Measurements from ENCODE around the gene PPP1R3E.

The PPP1R3E gene, protein sequence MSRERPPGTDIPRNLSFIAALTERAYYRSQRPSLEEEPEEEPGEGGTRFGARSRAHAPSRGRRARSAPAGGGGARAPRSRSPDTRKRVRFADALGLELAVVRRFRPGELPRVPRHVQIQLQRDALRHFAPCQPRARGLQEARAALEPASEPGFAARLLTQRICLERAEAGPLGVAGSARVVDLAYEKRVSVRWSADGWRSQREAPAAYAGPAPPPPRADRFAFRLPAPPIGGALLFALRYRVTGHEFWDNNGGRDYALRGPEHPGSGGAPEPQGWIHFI

GRCh38 chr14:23302290-23303225 is at the start of gene PPP1R3E:
Gene PPP1R3E (minus strand): TSS chr14:23302859. CDS start chr14:23302576, 283 bp downstream.
- in situ Hi-C loops (cut with HindIII; ENCODE audit: low pct_unique_long_range_greater_than_20kb, low sequenced_read_pairs), result no loop called here
- DNase-seq (ENCODE audit: low read depth in 1 of 2, low spot score in 1 of 2), result peak in 1 of 2 experiments; percentile 60
- no peak for TF ChIP-seq JUND (IDR thresholded peaks at IDR 0.05; ENCODE audit: low read depth)

DNA sequence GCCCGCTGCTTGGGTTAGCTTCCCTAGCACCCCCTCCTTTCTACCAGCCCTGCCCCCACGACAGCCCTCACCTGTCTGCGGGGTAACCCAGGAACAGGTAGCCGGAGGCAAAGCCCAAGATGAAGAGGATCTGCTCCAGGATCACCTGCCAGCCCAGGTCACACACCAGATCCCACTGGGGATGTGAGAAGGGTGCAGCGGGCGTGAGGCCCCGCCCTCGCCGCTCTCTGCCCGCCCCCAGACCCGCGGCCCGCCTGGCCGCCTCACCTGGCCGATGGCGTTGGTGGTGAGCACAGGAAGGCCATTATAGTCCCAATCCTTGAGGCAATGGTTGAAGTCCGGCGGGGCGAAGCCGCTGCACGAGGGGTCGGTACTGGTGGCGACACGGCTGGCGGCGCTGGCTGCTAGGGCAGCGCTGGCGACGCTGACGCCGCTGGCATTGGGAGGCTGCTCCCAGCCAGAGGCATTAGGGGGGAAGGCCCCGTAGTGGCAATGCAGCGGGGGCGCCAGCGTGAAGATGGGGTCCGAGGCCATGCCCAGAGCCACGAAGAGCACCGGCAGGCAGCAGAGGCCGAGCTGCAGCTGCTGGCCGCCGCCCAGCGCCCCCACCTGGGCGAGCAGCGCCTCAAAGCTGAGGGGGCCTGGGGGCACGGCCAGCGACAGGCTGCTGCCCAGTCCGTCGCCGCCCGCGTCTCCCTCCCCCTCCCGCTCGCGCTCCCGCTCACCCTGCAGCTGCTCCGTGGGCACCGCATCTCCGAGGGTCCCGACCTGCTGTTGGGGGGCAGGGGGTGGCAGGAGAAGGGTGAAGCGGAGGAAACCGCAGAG is 49.2 kb upstream of the PPP1R3E start:
- DNase-seq (ENCODE audit: low read depth in 1 of 2, low spot score in 1 of 2), result no peak
- in situ Hi-C loops (cut with HindIII; ENCODE audit: low pct_unique_long_range_greater_than_20kb, low sequenced_read_pairs), result no loop called here
- TF ChIP-seq JUND (IDR thresholded peaks at IDR 0.05; ENCODE audit: low read depth), result no peak

DNA sequence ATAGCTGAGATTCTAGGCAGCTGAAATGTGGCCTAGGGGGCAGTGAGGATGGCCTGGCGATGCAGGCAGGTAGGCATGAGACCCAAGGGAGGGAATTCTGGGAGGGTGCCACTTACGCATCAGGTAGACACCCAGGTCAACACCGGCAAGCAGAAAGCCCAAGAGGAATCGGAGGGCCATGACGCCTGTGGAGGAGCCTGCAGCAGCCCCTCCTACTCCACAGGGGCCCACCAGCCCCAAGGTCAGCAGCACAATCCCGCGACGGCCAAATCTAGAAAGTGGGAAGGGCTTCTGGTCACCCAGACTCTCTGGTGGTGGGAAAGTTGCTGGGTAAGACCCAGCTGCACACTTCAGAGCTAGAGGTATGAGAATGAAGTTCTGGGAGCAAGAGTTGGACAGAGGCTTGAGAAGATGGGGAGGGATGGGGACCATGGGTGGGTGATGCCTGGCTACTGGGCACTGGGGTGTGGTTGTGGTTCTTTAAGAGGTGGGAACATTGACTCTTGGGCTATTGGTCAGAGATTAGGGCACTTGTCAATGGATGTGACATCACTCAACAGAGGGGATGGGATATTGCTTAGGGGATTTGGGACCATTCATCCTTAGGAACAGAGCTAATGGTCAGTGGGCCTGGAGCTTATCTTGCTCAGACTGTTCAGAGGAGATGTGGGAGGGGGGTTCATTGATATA is 46.6 kb upstream of the PPP1R3E start:
- DNase-seq (ENCODE audit: low read depth in 1 of 2, low spot score in 1 of 2), result no peak
- in situ Hi-C loops (cut with HindIII; ENCODE audit: low pct_unique_long_range_greater_than_20kb, low sequenced_read_pairs), result no loop called here
- TF ChIP-seq JUND (IDR thresholded peaks at IDR 0.05; ENCODE audit: low read depth), result no peak

- DNase-seq (ENCODE audit: low read depth in 1 of 2, low spot score in 1 of 2), result no peak
- in situ Hi-C loops (cut with HindIII; ENCODE audit: low pct_unique_long_range_greater_than_20kb, low sequenced_read_pairs), result no loop called here
- no peak for TF ChIP-seq JUND (IDR thresholded peaks at IDR 0.05; ENCODE audit: low read depth)
Measured at GRCh38 chr14:23348297-23348655, 45.6 kb upstream of the PPP1R3E start.

- no peak for TF ChIP-seq JUND (IDR thresholded peaks at IDR 0.05; ENCODE audit: low read depth)
Measured at GRCh38 chr14:23347406-23348296, 45.0 kb upstream of the PPP1R3E start.

DNA sequence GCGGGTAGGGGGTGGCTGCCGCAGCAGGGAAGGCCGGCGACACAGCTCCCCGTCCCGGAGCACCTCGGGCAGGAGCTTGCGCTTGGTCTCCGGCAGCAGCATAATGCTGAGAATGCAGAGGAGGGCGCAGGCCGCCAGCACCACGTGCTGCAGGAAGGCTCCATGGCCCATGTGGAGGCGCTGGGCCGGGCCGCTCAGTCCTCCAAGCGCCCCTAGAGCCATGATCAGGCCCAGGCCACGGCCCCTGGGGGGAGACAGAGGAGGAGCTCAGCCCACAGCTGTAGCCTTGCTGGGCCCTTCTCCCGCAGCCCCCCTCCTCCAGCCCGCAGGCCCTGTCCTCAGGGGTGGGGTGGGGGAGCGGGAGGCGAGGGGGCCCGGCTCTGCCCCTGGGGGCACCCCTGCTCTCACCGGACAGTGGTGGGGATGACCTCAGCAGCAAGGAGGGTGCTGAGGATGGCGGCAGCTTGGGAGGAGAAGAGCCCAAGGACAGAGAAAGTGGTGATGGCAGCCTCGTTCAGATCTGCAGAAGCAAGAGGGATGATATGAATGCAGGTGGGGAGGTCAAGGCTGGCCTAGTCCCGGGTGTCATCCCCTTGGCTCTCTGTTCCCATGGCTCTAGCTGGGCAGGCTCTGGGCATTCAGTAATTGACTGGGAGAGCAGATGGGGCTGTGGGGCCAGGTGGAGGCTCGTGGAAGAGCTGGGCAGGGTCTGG is 44.2 kb upstream of the PPP1R3E start:
- TF ChIP-seq JUND (IDR thresholded peaks at IDR 0.05; ENCODE audit: low read depth), result no peak
- in situ Hi-C loops (cut with HindIII; ENCODE audit: low pct_unique_long_range_greater_than_20kb, low sequenced_read_pairs), result no loop called here
- DNase-seq (ENCODE audit: low read depth in 1 of 2, low spot score in 1 of 2), result no peak

More at GRCh38 chr14:23347406-23348296, 45.0 kb upstream of the PPP1R3E start:
- no peak for DNase-seq (ENCODE audit: low read depth in 1 of 2, low spot score in 1 of 2)
- in situ Hi-C loops (cut with HindIII; ENCODE audit: low pct_unique_long_range_greater_than_20kb, low sequenced_read_pairs), result no loop called here

GRCh38 chr14:23345987-23346692 is 43.5 kb upstream of the PPP1R3E start:
- no peak for TF ChIP-seq JUND (IDR thresholded peaks at IDR 0.05; ENCODE audit: low read depth)
- DNase-seq (ENCODE audit: low read depth in 1 of 2, low spot score in 1 of 2), result no peak
- in situ Hi-C loops (cut with HindIII; ENCODE audit: low pct_unique_long_range_greater_than_20kb, low sequenced_read_pairs), result no loop called here

- in situ Hi-C loops (cut with HindIII; ENCODE audit: low pct_unique_long_range_greater_than_20kb, low sequenced_read_pairs), result no loop called here
- no peak for TF ChIP-seq JUND (IDR thresholded peaks at IDR 0.05; ENCODE audit: low read depth)
- no peak for DNase-seq (ENCODE audit: low read depth in 1 of 2, low spot score in 1 of 2)
Measured at GRCh38 chr14:23344481-23344880, 41.8 kb upstream of the PPP1R3E start.

- no peak for DNase-seq (ENCODE audit: low read depth in 1 of 2, low spot score in 1 of 2)
- in situ Hi-C loops (cut with HindIII; ENCODE audit: low pct_unique_long_range_greater_than_20kb, low sequenced_read_pairs), result no loop called here
- TF ChIP-seq JUND (IDR thresholded peaks at IDR 0.05; ENCODE audit: low read depth), result no peak
Measured at GRCh38 chr14:23339506-23340268, 37.0 kb upstream of the PPP1R3E start.
